ENCODE measurements around the gene SIGLECL1. TPM values are rescaled to one million over a fixed set of nuclear protein-coding genes. Genes with fewer than 3 reads are reported as not detected.
"Not testable (repeated sequence)": the region's sequence is repeated elsewhere in the genome, so short reads cannot be mapped to it uniquely, and the experiment has no call there.

The SIGLECL1 gene
- total and polyA plus RNA-seq, 9 of the 15 experiments (the other 6 are each of a cell fraction or from before 2014, with no cell fraction given): not detected

DNA sequence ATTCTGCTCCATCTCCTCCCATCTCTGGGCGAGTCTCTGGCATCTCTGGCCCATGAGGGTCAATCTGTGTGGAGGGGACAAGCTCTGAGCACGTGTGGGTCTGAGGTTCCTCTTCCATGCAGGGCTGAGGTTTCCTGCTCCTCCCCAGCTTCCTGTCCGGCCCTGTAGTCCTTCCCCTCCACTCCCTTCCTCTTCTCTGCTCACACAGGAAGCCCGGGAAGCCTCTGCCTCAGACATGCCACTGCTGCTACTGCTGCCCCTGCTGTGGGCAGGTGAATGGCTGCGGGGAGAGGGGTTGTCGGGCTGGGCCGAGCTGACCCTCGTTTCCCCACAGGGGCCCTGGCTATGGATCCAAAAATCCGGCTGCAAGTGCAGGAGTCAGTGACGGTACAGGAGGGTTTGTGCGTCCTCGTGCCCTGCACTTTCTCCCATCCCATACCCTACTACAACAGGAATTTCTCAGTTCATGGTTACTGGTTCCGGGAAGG is 40.0 kb upstream of the SIGLECL1 start (continued):
- TF ChIP-seq ZBTB40 (IDR thresholded peaks at IDR 0.05) (peak; percentile 90), MAX (CRISPR knock-in tag; IDR thresholded peaks at IDR 0.05) (peak; percentile 43; the same call in 1 of the 2 replicates), TRIM24 (IDR thresholded peaks at IDR 0.05) (peak in 1 of 2 experiments; percentile 33; a peak in 1 of 4 replicates), E2F6 (IDR thresholded peaks at IDR 0.05; ENCODE audit: borderline replicate concordance in 1 of 2, extremely low read depth in 1 of 2, insufficient read depth in 1 of 2, insufficient read length in 1 of 2, low read depth in 1 of 2, low read length in 1 of 2, poor library complexity in 1 of 2, severe bottlenecking in 1 of 2) (peak in 1 of 2 experiments; percentile 6), ZNF766 (CRISPR knock-in tag; conservative IDR thresholded peaks at IDR 0.05) (0 out of 2 replicates have a peak, but pooled peaks have one; percentile 57), MYC (IDR thresholded peaks at IDR 0.05; ENCODE audit: low read depth, low read length) (peak; percentile 64; the same call in 1 of the 2 replicates), KLF6 (CRISPR knock-in tag; IDR thresholded peaks at IDR 0.05; ENCODE audit: borderline replicate concordance) (peak; percentile 17; the same call in 1 of the 2 replicates), RNF2 (IDR thresholded peaks at IDR 0.05) (0 out of 2 replicates have a peak, but pooled peaks have one; percentile 12), ELF1 (tag; IDR thresholded peaks at IDR 0.05) (0 out of 2 replicates have a peak, but pooled peaks have one; percentile 34)
- not testable (repeated sequence) for TF ChIP-seq ZBTB40 (CRISPR knock-in tag; IDR thresholded peaks at IDR 0.05); MYC (CRISPR knock-in tag; IDR thresholded peaks at IDR 0.05; ENCODE audit: borderline replicate concordance, low read depth)
